LNCaP clone FGC (cell line): ENCODE results near the gene ACCSL.

Experiments used
- DNase-seq: peaks from one replicate; pipeline ENCODE4 v3.0.0-alpha.2; 2011; ENCODE audit warnings: low read depth
- H3K4me3 ChIP-seq: 2 replicates; pipeline ENCODE4 v1.5.1; 2011; ENCODE audit warnings: mild to moderate bottlenecking, low read depth, low read length, control low read depth
- CTCF ChIP-seq: IDR thresholded peaks from 2 replicates; pipeline ENCODE4 v1.5.1; 2012; ENCODE audit warnings: mild to moderate bottlenecking; ENCODE audit not compliant: control insufficient read depth, insufficient read depth; ENCODE audit errors: extremely low read depth

Gene ACCSL

GRCh38 chr11:44018127-44018521 lies 29.7 kb upstream of the ACCSL start:
- TF ChIP-seq CTCF: no peak
- no peak overlapping the region for H3K4me3 ChIP-seq
- DNase-seq: no peak

GRCh38 chr11:44018829-44019228 lies 29.0 kb upstream of the ACCSL start:
- no peak for DNase-seq
- TF ChIP-seq CTCF: no peak
- no peak overlapping the region for H3K4me3 ChIP-seq

GRCh38 chr11:44024977-44025376 lies 22.8 kb upstream of the ACCSL start:
- DNase-seq: no peak
- H3K4me3 ChIP-seq: no peak overlapping the region
- no peak for TF ChIP-seq CTCF

GRCh38 chr11:44025727-44026126 lies 22.1 kb upstream of the ACCSL start:
- no peak for DNase-seq
- TF ChIP-seq CTCF: no peak
- H3K4me3 ChIP-seq: no peak overlapping the region

GRCh38 chr11:44028401-44028800 lies 19.4 kb upstream of the ACCSL start:
- H3K4me3 ChIP-seq: no peak overlapping the region
- TF ChIP-seq CTCF: no peak
- DNase-seq: no peak

GRCh38 chr11:44028816-44029506 lies 18.8 kb upstream of the ACCSL start:
- no peak for TF ChIP-seq CTCF
- H3K4me3 ChIP-seq: no peak overlapping the region
- DNase-seq: no peak

GRCh38 chr11:44029507-44029845 lies 18.3 kb upstream of the ACCSL start:
- no peak for DNase-seq
- H3K4me3 ChIP-seq: no peak overlapping the region
- no peak for TF ChIP-seq CTCF
